DOHH2 (cell line): ENCODE measurements around the gene ADGRL3.

Source experiments
- H3F3A ChIP-seq: fragments of 200-600 bp; sonication (generic), shearing (Covaris generic); 2 replicates; pipeline ENCODE4 v1.6.0; 2016; ENCODE audit warnings: antibody characterized with exemption, mild to moderate bottlenecking; ENCODE audit not compliant: control insufficient read depth, insufficient read depth
- H3K27ac ChIP-seq: fragments of 200-600 bp; sonication (generic); 2 replicates; pipeline ENCODE4 v1.5.1; 2014; ENCODE audit warnings: low read depth, mild to moderate bottlenecking, low read length, moderate library complexity
- H3K27me3 ChIP-seq: fragments of 200-600 bp; sonication (generic); 2 replicates; pipeline ENCODE4 v1.6.1; 2014; ENCODE audit warnings: mild to moderate bottlenecking, low read length, mixed read lengths; ENCODE audit not compliant: control insufficient read depth
- H3K36me3 ChIP-seq: fragments of 200-600 bp; sonication (generic); 2 replicates; pipeline ENCODE4 v1.6.1; 2014; ENCODE audit warnings: mild to moderate bottlenecking, low read length, moderate library complexity, mixed read lengths; ENCODE audit not compliant: control insufficient read depth
- H3K4me1 ChIP-seq: fragments of 200-600 bp; sonication (generic); 2 replicates; pipeline ENCODE4 v1.6.1; 2014; ENCODE audit warnings: mild to moderate bottlenecking, low read length, mixed read lengths; ENCODE audit not compliant: control insufficient read depth
- H3K4me2 ChIP-seq: fragments of 200-600 bp; sonication (generic); 2 replicates; pipeline ENCODE4 v1.6.0; 2014; ENCODE audit warnings: mild to moderate bottlenecking, low read length, moderate library complexity
- H3K4me3 ChIP-seq: fragments of 200-600 bp; sonication (generic); 2 replicates; pipeline ENCODE4 v1.5.1; 2014; ENCODE audit warnings: mild to moderate bottlenecking, low read length, mixed read lengths
- H3K79me2 ChIP-seq: fragments of 200-600 bp; sonication (generic); 2 replicates; pipeline ENCODE4 v1.6.1; 2014; ENCODE audit warnings: mild to moderate bottlenecking, low read length, mixed read lengths; ENCODE audit not compliant: control insufficient read depth
- H3K9me2 ChIP-seq: fragments of 200-600 bp; sonication (generic); replicated peaks from 2 replicates; pipeline ENCODE4 v1.6.1; 2014; ENCODE audit warnings: mild to moderate bottlenecking, low read length, mixed read lengths; ENCODE audit not compliant: control insufficient read depth
- H3K9me3 ChIP-seq: fragments of 200-600 bp; sonication (generic); 2 replicates; pipeline ENCODE4 v1.6.1; 2014; ENCODE audit warnings: antibody characterized with exemption, low read length, mixed read lengths; ENCODE audit not compliant: control insufficient read depth, insufficient read depth
- H4K20me1 ChIP-seq: fragments of 200-600 bp; sonication (generic); 2 replicates; pipeline ENCODE4 v1.6.0; 2014; ENCODE audit warnings: low read depth, mild to moderate bottlenecking, antibody characterized with exemption, low read length, moderate library complexity; ENCODE audit not compliant: control insufficient read depth, insufficient read depth
- EZH2phosphoT487 ChIP-seq: fragments of 200-600 bp; sonication (generic); IDR thresholded peaks from 2 replicates; pipeline ENCODE4 v1.6.1; 2017; ENCODE audit warnings: borderline replicate concordance, mild to moderate bottlenecking, antibody characterized with exemption, low read length, moderate library complexity, mixed read lengths
- TF ChIP-seq, protein P1 (sequence below): fragments of 200-600 bp; sonication (generic); IDR thresholded peaks from one replicate; pipeline ENCODE4 v1.5.1; 2014; ENCODE audit warnings: antibody characterized with exemption, mild to moderate bottlenecking, low read depth, low read length; ENCODE audit not compliant: poor library complexity, severe bottlenecking

The ADGRL3 gene

DNA sequence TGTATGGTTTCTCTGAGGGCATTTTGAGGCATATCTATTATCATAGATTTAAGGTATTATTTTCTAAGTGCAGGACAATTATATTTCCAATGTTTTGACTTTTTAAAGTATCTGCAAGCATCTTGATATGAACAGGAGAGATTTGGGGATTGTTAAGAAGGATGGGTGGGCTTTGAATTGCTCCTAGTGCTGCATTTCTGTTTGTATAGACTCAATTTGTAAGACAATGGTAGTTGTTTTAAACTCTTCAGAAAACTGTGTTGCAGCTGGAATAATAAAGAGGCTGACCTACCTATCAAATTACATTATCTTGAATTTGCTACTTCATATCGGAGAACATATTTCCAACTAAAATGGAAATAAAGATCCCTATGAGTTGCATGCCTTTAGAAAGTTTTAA lies 570.3 kb downstream of the ADGRL3 start:
- Histone ChIP-seq H3K27me3 (no peaks in the 10 kb centered on the region), H3K79me2 (no peaks in the 10 kb centered on the region), H4K20me1 (no peaks in the 10 kb centered on the region), H3F3A (no peaks in the 10 kb centered on the region), H3K9me3 (no peaks in the 10 kb centered on the region), H3K4me1 (no peaks in the 10 kb centered on the region), H3K9me2 (no peaks in the 10 kb centered on the region), H3K27ac (no peak overlapping the region), H3K4me3 (no peak overlapping the region), H3K36me3 (no peaks in the 10 kb centered on the region), H3K4me2 (no peak overlapping the region)
- TF ChIP-seq EZH2phosphoT487, result no peak
- TF ChIP-seq, protein P1, sequence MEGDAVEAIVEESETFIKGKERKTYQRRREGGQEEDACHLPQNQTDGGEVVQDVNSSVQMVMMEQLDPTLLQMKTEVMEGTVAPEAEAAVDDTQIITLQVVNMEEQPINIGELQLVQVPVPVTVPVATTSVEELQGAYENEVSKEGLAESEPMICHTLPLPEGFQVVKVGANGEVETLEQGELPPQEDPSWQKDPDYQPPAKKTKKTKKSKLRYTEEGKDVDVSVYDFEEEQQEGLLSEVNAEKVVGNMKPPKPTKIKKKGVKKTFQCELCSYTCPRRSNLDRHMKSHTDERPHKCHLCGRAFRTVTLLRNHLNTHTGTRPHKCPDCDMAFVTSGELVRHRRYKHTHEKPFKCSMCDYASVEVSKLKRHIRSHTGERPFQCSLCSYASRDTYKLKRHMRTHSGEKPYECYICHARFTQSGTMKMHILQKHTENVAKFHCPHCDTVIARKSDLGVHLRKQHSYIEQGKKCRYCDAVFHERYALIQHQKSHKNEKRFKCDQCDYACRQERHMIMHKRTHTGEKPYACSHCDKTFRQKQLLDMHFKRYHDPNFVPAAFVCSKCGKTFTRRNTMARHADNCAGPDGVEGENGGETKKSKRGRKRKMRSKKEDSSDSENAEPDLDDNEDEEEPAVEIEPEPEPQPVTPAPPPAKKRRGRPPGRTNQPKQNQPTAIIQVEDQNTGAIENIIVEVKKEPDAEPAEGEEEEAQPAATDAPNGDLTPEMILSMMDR, result no peak

DNA sequence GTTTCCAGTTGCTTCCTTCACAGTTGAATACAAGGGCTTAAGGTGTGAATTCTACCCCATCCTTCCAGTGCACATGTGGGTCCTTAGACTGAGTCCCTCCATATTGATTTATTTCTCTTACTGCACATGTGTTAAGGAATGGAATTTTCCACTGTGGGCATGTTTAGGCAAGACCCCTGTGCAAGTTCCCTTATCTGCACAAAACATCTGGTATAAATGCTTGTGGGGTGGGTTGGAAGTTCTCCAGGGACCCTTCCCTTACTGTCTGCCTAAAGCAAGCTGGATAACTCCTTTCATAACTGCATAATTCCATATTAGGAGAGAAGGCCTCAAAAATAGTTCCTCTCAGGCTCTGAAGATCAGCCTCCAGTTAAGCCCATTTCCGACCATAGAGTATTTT lies 570.9 kb downstream of the ADGRL3 start:
- H3K4me2 ChIP-seq, result no peak overlapping the region
- H3K27me3 ChIP-seq, result no peaks in the 10 kb centered on the region
- no peaks in the 10 kb centered on the region for H3K9me2 ChIP-seq
- no peaks in the 10 kb centered on the region for H3K9me3 ChIP-seq
- no peaks in the 10 kb centered on the region for H3F3A ChIP-seq
- TF ChIP-seq, protein P1, result no peak
- H4K20me1 ChIP-seq, result no peaks in the 10 kb centered on the region
- H3K4me3 ChIP-seq, result no peak overlapping the region
- H3K36me3 ChIP-seq, result no peaks in the 10 kb centered on the region
- H3K4me1 ChIP-seq, result no peaks in the 10 kb centered on the region
- no peak overlapping the region for H3K27ac ChIP-seq
- H3K79me2 ChIP-seq, result no peaks in the 10 kb centered on the region

DNA sequence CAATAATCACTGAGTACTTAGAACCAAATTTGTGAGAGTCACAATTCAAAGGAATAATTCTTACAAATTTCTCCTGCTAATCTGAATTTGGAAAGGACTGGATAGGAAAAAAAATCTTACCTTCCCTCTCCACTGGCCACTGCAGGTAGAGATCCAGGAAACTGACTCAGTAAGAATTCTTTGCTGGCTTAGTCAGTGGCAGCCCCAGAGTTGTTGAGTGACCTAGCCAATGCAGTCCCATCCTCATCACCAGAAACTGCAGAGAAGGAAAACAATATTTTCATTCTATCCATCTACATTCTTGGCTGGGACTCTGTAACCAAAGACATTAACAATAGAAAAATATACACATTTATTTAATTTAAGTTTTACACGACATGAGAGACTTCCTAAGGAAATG lies 572.0 kb downstream of the ADGRL3 start:
- TF ChIP-seq EZH2phosphoT487, result no peak
- TF ChIP-seq, protein P1, result no peak
- no peak overlapping the region for H3K4me3 ChIP-seq
- H3K27me3 ChIP-seq, result no peaks in the 10 kb centered on the region
- no peak overlapping the region for H3K4me2 ChIP-seq
- H3K36me3 ChIP-seq, result no peaks in the 10 kb centered on the region
- no peaks in the 10 kb centered on the region for H3K4me1 ChIP-seq
- no peaks in the 10 kb centered on the region for H3K9me3 ChIP-seq
- H3K79me2 ChIP-seq, result no peaks in the 10 kb centered on the region
- no peaks in the 10 kb centered on the region for H4K20me1 ChIP-seq
- H3F3A ChIP-seq, result no peaks in the 10 kb centered on the region
- no peaks in the 10 kb centered on the region for H3K9me2 ChIP-seq
- no peak overlapping the region for H3K27ac ChIP-seq

DNA sequence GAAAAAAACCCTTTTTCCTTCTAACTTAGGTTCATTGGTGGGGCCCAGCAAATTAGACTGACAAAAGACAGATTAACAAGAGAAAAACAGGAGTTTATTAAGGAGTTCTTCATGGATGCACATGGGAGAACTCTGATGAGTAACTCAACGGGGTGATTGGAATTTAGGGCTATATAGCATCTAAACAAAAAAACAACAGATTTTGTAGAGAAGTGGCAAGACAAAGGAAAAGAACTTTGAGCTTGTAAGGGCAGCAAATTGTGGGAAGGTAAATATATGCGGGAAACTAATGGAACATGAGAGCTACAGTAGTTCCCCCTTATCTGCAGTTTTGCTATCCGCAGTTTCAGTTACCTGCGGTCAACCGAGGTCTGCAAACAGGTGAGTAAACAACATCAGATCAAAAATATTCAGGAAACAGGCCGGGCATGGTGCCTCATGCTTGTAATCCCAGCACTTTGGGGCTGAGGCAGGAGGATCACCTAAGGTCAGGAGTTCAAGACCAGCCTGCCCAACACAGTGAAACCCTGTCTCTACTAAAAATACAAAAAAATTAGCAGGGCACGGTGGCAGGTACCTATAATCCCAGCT lies 573.6 kb downstream of the ADGRL3 start:
- H3K36me3 ChIP-seq, result no peaks in the 10 kb centered on the region
- no peaks in the 10 kb centered on the region for H3K9me3 ChIP-seq
- no peak for TF ChIP-seq EZH2phosphoT487
- TF ChIP-seq, protein P1, result no peak
- H3K4me3 ChIP-seq, result no peak overlapping the region
- no peaks in the 10 kb centered on the region for H3F3A ChIP-seq
- no peaks in the 10 kb centered on the region for H3K27me3 ChIP-seq
- H3K4me1 ChIP-seq, result no peaks in the 10 kb centered on the region
- no peak overlapping the region for H3K27ac ChIP-seq
- no peaks in the 10 kb centered on the region for H3K9me2 ChIP-seq
- no peak overlapping the region for H3K4me2 ChIP-seq
- H3K79me2 ChIP-seq, result no peaks in the 10 kb centered on the region
- no peaks in the 10 kb centered on the region for H4K20me1 ChIP-seq
